Body of pancreas (tissue), 4 donors: Measurements from ENCODE around the gene TNFRSF12A. TPM values are rescaled to one million over a fixed set of nuclear protein-coding genes. Genes with fewer than 3 reads are reported as not detected.

Experiments
- ATAC-seq: fragments of 150-250 bp; one replicate; pipeline ENCODE4 v1.9.1; 2016
- DNase-seq, 4 donors: peaks; one replicate each; pipeline ENCODE4 v3.0.0-alpha.2; 2019
- H3K27ac ChIP-seq, 4 donors: fragments of 200-600 bp; sonication (generic); 1 replicate in 3 of 4; 2 replicates in 1 of 4; pipeline versions ENCODE4 v1.5.1 to v1.6.1; 2016 to 2019; ENCODE audit warnings: mild to moderate bottlenecking in 1 of 4, mixed read lengths in 1 of 4, moderate library complexity in 1 of 4
- H3K27me3 ChIP-seq, 2 donors: fragments of 200-600 bp; sonication (generic); one replicate each; pipeline ENCODE4 v1.6.0; 2016; ENCODE audit warnings: mild to moderate bottlenecking in 1 of 2
- H3K36me3 ChIP-seq, 2 donors: fragments of 200-600 bp; sonication (generic); replicated peaks in 1 of 2; 2 replicates each; pipeline ENCODE4 v1.5.1; 2016; ENCODE audit warnings: low read depth in 2 of 2; ENCODE audit not compliant: insufficient read depth in 1 of 2
- H3K4me1 ChIP-seq: fragments of 200-600 bp; sonication (generic); one replicate; pipeline ENCODE4 v1.6.0; 2016
- H3K4me3 ChIP-seq, 2 donors: fragments of 200-600 bp; sonication (generic); 1 replicate in 1 of 2; 2 replicates in 1 of 2; pipeline ENCODE4 v1.5.1; 2016 to 2019
- H3K9me3 ChIP-seq, 3 donors: fragments of 200-600 bp; sonication (generic); 1 replicate in 2 of 3; 2 replicates in 1 of 3; pipeline ENCODE4 v1.5.1; 2016
- POLR2A ChIP-seq, 3 donors: fragments of 450-650 bp; IDR thresholded peaks; one replicate each; pipeline ENCODE4 v1.6.1; 2016; ENCODE audit warnings: antibody characterized with exemption in 3 of 3, mild to moderate bottlenecking in 2 of 3
- WGBS, 2 donors: methylation state at CpG; one replicate each; pipeline ENCODE4 v1.1.5; 2017; 5-methylcytosine and 5-hydroxymethylcytosine counted together
- intact Hi-C: fragments of 100-400 bp; cut with DNase I; formaldehyde crosslinking; loops from one replicate; pipeline ENCODE4 v1.15.1; 2023
- total RNA-seq, 2 donors: library from RNA; depleted of rRNA; stranded (reverse); fragments of >200 nt; gene quantifications; one replicate each; pipeline ENCODE4 v1.1.0, GENCODE V29; 2016
- TF ChIP-seq, protein P1 (sequence below), 7 experiments: fragments of 450-650 bp in 4 of 7; fragments of 200-600 bp in 3 of 7; sonication (generic) in 3 of 7; IDR thresholded peaks; one replicate each; pipeline ENCODE4 v1.5.1; 2016 to 2019; ENCODE audit warnings: antibody characterized with exemption in 7 of 7

Gene TNFRSF12A
- total RNA-seq, 2 donors from 2014 or later, result 132 to 229 TPM

DNA sequence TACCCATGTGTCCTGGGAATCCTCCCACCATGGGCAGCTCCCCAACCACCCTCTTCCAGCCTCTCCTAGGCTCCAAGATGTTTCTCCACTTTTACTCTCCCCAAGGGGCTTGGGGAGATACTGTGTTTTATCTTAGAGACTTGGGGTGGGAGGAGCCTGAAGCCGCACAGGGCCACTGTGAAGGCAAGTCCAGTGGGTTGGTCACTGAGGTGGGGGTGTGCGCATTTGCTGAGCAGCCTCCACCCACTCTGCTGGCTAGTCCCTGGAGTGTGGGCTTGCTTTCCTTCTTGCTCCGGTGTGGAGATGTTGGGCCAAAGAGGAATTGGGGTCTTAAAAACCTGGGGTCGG, 11.5 kb upstream of the TNFRSF12A start:
- Histone ChIP-seq H3K27me3 (no peaks in the 10 kb centered on the region), H3K36me3 (no peaks in the 10 kb centered on the region), H3K4me1 (peaks cover 80% of the 10 kb centered on the region), H3K9me3 (no peaks in the 10 kb centered on the region), H3K4me3 (no peak overlapping the region), H3K27ac (peak overlapping the region; percentile 88 to 94 (median 92))
- DNase-seq (no peak), ATAC-seq (no peak)
- intact Hi-C loops, result no loop called here
- WGBS, 2 donors, result 72 to 86% methylated on average over 3 to 4 of the region's 4 CpGs
- no peak for TF ChIP-seq POLR2A (IDR thresholded peaks at IDR 0.05)
- TF ChIP-seq, protein P1, sequence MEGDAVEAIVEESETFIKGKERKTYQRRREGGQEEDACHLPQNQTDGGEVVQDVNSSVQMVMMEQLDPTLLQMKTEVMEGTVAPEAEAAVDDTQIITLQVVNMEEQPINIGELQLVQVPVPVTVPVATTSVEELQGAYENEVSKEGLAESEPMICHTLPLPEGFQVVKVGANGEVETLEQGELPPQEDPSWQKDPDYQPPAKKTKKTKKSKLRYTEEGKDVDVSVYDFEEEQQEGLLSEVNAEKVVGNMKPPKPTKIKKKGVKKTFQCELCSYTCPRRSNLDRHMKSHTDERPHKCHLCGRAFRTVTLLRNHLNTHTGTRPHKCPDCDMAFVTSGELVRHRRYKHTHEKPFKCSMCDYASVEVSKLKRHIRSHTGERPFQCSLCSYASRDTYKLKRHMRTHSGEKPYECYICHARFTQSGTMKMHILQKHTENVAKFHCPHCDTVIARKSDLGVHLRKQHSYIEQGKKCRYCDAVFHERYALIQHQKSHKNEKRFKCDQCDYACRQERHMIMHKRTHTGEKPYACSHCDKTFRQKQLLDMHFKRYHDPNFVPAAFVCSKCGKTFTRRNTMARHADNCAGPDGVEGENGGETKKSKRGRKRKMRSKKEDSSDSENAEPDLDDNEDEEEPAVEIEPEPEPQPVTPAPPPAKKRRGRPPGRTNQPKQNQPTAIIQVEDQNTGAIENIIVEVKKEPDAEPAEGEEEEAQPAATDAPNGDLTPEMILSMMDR (IDR thresholded peaks at IDR 0.05), result no peak

DNA sequence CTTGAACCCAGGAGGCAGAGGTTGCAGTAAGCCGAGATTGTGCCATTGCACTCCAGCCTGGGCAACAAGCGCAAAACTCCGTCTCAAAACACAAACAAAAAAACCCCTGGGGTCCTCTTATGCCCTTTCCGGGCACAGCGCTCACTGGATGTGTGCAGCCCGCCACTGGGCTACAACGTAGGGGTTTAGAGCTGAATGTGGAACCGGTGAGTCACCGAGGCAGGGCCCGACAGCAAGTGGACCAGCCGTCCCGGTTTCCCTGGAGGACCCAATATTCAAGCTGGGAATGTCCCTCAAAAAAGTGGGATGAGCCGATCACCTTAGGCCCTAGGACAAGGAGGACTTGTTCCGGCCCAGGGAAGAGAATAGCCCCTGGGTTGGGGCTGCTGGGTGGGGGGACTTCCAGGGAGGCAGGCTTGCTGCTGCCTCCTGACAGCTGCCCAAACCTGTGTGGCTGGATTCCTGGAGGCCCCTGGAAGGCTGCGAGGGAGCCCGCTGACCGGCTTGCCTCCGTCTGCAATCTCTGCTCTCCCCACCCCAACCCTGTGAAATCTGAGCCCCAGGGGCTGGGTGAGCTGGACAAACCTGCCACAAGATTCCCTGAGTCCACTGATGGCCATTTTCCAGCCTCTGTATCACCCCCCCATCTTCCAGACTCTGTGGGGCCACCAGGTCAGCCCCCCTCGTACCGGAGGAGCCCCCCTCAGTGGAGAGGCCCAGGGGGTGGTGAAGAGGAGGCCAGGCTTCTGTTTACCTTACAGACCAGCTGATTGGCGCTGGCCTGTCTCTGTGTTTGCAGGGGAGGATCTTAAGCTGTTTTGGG, 10.4 kb upstream of the TNFRSF12A start:
- Histone ChIP-seq H3K4me3 (no peak overlapping the region), H3K27me3 (no peaks in the 10 kb centered on the region), H3K27ac (peak overlapping the region; percentile 80 to 94 (median 92)), H3K4me1 (peaks cover 89% of the 10 kb centered on the region), H3K36me3 (no peaks in the 10 kb centered on the region), H3K9me3 (no peaks in the 10 kb centered on the region)
- TF ChIP-seq, protein P1 (IDR thresholded peaks at IDR 0.05), result no peak
- peak; percentile 32 to 56 (median 46) for TF ChIP-seq POLR2A (IDR thresholded peaks at IDR 0.05)
- intact Hi-C loops, result no loop called here
- DNase-seq, result peak; percentile 74 to 88 (median 84)
- peak; percentile 41 for ATAC-seq
- WGBS, 2 donors, result 51 to 66% methylated on average over 13 to 21 of the region's 21 CpGs

DNA sequence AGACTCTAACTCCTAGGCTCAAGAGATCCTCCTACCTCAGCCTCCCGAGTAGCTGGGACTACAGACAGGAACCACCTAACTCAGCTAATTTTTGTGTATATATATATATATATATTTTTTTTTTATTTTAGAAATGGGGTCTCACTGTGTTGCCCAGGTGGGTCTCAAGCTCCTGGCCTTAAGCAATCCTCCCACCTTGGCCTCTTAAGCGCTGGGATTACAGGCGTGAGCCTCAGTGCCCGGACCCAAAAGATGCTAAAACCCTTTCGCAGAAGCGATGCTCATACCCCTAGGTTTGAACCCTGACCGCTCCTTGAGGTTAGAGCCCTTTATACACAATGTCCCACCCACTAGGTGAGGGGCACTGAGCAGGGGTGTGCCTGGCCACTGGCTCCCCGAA, 9.7 kb upstream of the TNFRSF12A start:
- H3K27ac ChIP-seq, result peak overlapping the region in 3 of 4 donors; percentile 91 to 94 (median 94)
- 92% methylated on average over 8 of the region's 8 CpGs for WGBS, 2 donors

DNA sequence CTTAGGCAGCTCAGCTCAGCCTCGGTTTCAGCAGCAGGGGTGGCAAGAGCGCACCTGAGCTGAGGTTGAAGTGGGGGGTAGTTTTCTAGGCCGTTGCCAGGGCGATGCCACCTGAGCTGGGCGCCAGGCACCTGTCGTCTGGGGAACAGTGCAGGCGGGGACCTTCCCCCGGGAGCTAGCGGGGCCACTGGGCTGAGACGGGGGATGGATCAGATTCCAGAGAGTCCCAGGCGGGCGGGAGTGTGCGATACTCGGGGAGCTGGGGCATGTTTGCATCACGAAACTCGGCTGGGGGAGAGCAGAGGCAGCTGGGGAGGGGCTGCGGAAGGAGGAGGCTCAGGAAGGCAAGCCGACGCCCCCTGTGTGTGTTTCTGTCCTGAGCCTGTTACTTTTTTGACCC, 7.9 kb upstream of the TNFRSF12A start:
- H3K27me3 ChIP-seq, result no peaks in the 10 kb centered on the region
- H3K4me1 ChIP-seq, result peaks cover 71% of the 10 kb centered on the region
- H3K9me3 ChIP-seq, result no peaks in the 10 kb centered on the region
- 16 to 17% methylated on average over 18 to 19 of the region's 19 CpGs for WGBS, 2 donors
- TF ChIP-seq POLR2A (IDR thresholded peaks at IDR 0.05), result no peak
- TF ChIP-seq, protein P1 (IDR thresholded peaks at IDR 0.05), result no peak
- intact Hi-C loops, result no loop called here
- H3K4me3 ChIP-seq, result no peak overlapping the region
- peak; percentile 44 for ATAC-seq
- H3K36me3 ChIP-seq, result no peaks in the 10 kb centered on the region
- peak overlapping the region; percentile 1 to 94 (median 78) for H3K27ac ChIP-seq
- peak; percentile 61 to 70 (median 66) for DNase-seq

More for the DNA sequence above, 9.7 kb upstream of the TNFRSF12A start:
- H3K27me3 ChIP-seq, result no peaks in the 10 kb centered on the region
- TF ChIP-seq, protein P1 (IDR thresholded peaks at IDR 0.05), result no peak
- no peak for TF ChIP-seq POLR2A (IDR thresholded peaks at IDR 0.05)
- H3K9me3 ChIP-seq, result no peaks in the 10 kb centered on the region
- no peak overlapping the region for H3K4me3 ChIP-seq
- H3K4me1 ChIP-seq, result peaks cover 89% of the 10 kb centered on the region
- no peak for DNase-seq
- no peak for ATAC-seq
- intact Hi-C loops, result no loop called here
- H3K36me3 ChIP-seq, result no peaks in the 10 kb centered on the region
